Panc1 (cell line): ENCODE measurements around the gene PSMB8. TPM values are rescaled to one million over a fixed set of nuclear protein-coding genes. Genes with fewer than 3 reads are reported as not detected.

Experiments
- ATAC-seq: fragments of 200-7000 bp; cut with Tn5 transposase; 2 replicates; pipeline ENCODE4 v1.9.1; 2020; ENCODE audit warnings: mild to moderate bottlenecking, moderate library complexity
- BruUV-seq: library from RNA; stranded (reverse); fragments of 400-500 nt; replicated peaks from 2 replicates; lab custom pipeline; 2021; lab: Mats Ljungman, UMichigan
- CTCF ChIA-PET: fragments of 300-600 bp; sonication (Branson Sonifier 250); formaldehyde crosslinking; loops from one replicate; lab custom pipeline; 2022; ENCODE audit warnings: antibody characterized with exemption; lab: Charles Lee
- POLR2A ChIA-PET: fragments of 300-600 bp; sonication (Branson Sonifier 250); formaldehyde crosslinking; loops from one replicate; lab custom pipeline; 2022; ENCODE audit warnings: antibody characterized with exemption; lab: Charles Lee
- DNase-seq: peaks from one replicate; pipeline ENCODE4 v3.0.0-alpha.2; 2010; ENCODE audit warnings: low read depth, low spot score
- H3K27ac ChIP-seq: 2 replicates; pipeline ENCODE4 v1.5.1; 2011; ENCODE audit warnings: mild to moderate bottlenecking, low read length, inconsistent platforms
- H3K27me3 ChIP-seq: fragments of 200-500 bp; sonication (Bioruptor generic); 2 replicates; pipeline ENCODE4 v1.6.0; 2014; ENCODE audit warnings: low read length, inconsistent platforms; ENCODE audit not compliant: control insufficient read depth, insufficient read depth
- H3K36me3 ChIP-seq: fragments of 200-500 bp; sonication (Bioruptor generic); 2 replicates; pipeline ENCODE4 v1.5.1; 2014; ENCODE audit warnings: inconsistent platforms, mild to moderate bottlenecking, low read length, moderate library complexity; ENCODE audit not compliant: control insufficient read depth, insufficient read depth
- H3K4me1 ChIP-seq: 2 replicates; pipeline ENCODE4 v1.5.1; 2011; ENCODE audit warnings: inconsistent platforms, mild to moderate bottlenecking, low read length, moderate library complexity; ENCODE audit not compliant: control insufficient read depth, insufficient read depth
- H3K4me3 ChIP-seq, 2 experiments: 2 replicates each; pipeline ENCODE4 v1.5.1; 2011 to 2012; ENCODE audit warnings: low read depth in 2 of 2, low read length in 2 of 2, mild to moderate bottlenecking in 2 of 2, inconsistent platforms in 1 of 2, moderate library complexity in 1 of 2
- H3K9me3 ChIP-seq: fragments of 200-500 bp; sonication (Bioruptor generic); 2 replicates; pipeline ENCODE4 v1.5.1; 2014; ENCODE audit warnings: low read depth, mild to moderate bottlenecking, inconsistent platforms, low read length, moderate library complexity; ENCODE audit not compliant: control insufficient read depth, insufficient read depth
- CTCF ChIP-seq: fragments of 450-650 bp; IDR thresholded peaks from 2 replicates; pipeline ENCODE4 v1.5.1; 2017; ENCODE audit warnings: mild to moderate bottlenecking
- POLR2AphosphoS5 ChIP-seq: IDR thresholded peaks from 2 replicates; pipeline ENCODE4 v1.6.1; 2012; ENCODE audit warnings: mild to moderate bottlenecking, low read depth, low read length, moderate library complexity
- REST ChIP-seq, 2 experiments: IDR thresholded peaks; 2 replicates each; pipeline ENCODE4 v1.6.1; 2011 to 2012; ENCODE audit warnings: low read depth in 2 of 2, control low read depth in 1 of 2, low read length in 1 of 2, mild to moderate bottlenecking in 1 of 2, moderate library complexity in 1 of 2; ENCODE audit not compliant: insufficient read depth in 1 of 2
- SIN3A ChIP-seq: IDR thresholded peaks from 2 replicates; pipeline ENCODE4 v1.6.1; 2012; ENCODE audit warnings: low read depth, mild to moderate bottlenecking, low read length, moderate library complexity, borderline replicate concordance; ENCODE audit not compliant: insufficient read depth
- TCF7L2 ChIP-seq: IDR thresholded peaks from 2 replicates; pipeline ENCODE4 v1.6.1; 2011; ENCODE audit warnings: mild to moderate bottlenecking, low read depth, low read length, inconsistent platforms
- in situ Hi-C: cut with HindIII; loops from 2 replicates; pipeline ENCODE4 v1.10.0; 2016; ENCODE audit warnings: low sequenced_read_pairs, low pct_unique_long_range_greater_than_20kb
- intact Hi-C: fragments of 100-400 bp; cut with micrococcal nuclease; formaldehyde crosslinking; loops from one replicate; pipeline ENCODE4 v1.10.0; 2022; ENCODE audit not compliant: unreplicated experiment
- total RNA-seq: library from RNA; stranded (reverse); gene quantifications from one replicate; pipeline ENCODE4 v1.2.1, GENCODE V29; 2021; ENCODE audit not compliant: unreplicated experiment

Gene PSMB8
- total RNA-seq, 1 experiment from 2014 or later, result 43.8 TPM

GRCh38 chr6:32847795-32848194 lies 3.9 kb upstream of the PSMB8 start:
- Histone ChIP-seq H3K27me3 (no peaks in the 10 kb centered on the region), H3K9me3 (no peaks in the 10 kb centered on the region), H3K36me3 (peaks cover 4% of the 10 kb centered on the region; the same call in 1 of the 2 replicates), H3K4me3 (no peak overlapping the region), H3K27ac (no peak overlapping the region), H3K4me1 (peaks cover 11% of the 10 kb centered on the region)
- DNase-seq (no peak), ATAC-seq (no peak)
- no peak for TF ChIP-seq POLR2AphosphoS5
- TF ChIP-seq TCF7L2, result no peak
- TF ChIP-seq SIN3A, result no peak
- TF ChIP-seq REST (IDR thresholded peaks at IDR 0.05; ENCODE audit: insufficient read depth in 1 of 2, low read depth in 2 of 2, low read length in 1 of 2), result no peak
- TF ChIP-seq CTCF, result no peak
- POLR2A ChIA-PET, result no interaction called here
- CTCF ChIA-PET, result no interaction called here
- BruUV-seq, result no TSS peak
- intact Hi-C loops (no loop called here), in situ Hi-C loops (no loop called here)

GRCh38 chr6:32847004-32847403 lies 3.2 kb upstream of the PSMB8 start:
- POLR2A ChIA-PET, result no interaction called here
- Histone ChIP-seq H3K36me3 (peaks cover 4% of the 10 kb centered on the region; the same call in 1 of the 2 replicates), H3K4me3 (no peak overlapping the region), H3K4me1 (peaks cover 7% of the 10 kb centered on the region), H3K27ac (no peak overlapping the region), H3K27me3 (no peaks in the 10 kb centered on the region), H3K9me3 (no peaks in the 10 kb centered on the region)
- CTCF ChIA-PET, result no interaction called here
- TF ChIP-seq POLR2AphosphoS5 (no peak), CTCF (no peak), SIN3A (no peak), TCF7L2 (no peak), REST (IDR thresholded peaks at IDR 0.05; ENCODE audit: insufficient read depth in 1 of 2, low read depth in 2 of 2, low read length in 1 of 2) (no peak)
- intact Hi-C loops (no loop called here), in situ Hi-C loops (no loop called here)
- no peak for ATAC-seq
- BruUV-seq, result no TSS peak
- DNase-seq, result no peak
